SK-N-MC (cell line): ENCODE data around the gene TMED10.
A peak's percentile ranks its signal among the peaks of the same experiment; 100 is the strongest.

Experiments used
- DNase-seq: peaks from one replicate; pipeline ENCODE4 v3.0.0-alpha.2; 2011; ENCODE audit warnings: low read depth, low spot score
- H3K27ac ChIP-seq: fragments of 200-600 bp; sonication (generic); 2 replicates; pipeline ENCODE4 v1.5.1; 2016; ENCODE audit warnings: mixed run types
- H3K36me3 ChIP-seq: fragments of 200-600 bp; sonication (generic); 2 replicates; pipeline ENCODE4 v1.6.1; 2017; ENCODE audit warnings: antibody characterized with exemption, low read length, mixed read lengths; ENCODE audit not compliant: insufficient read depth
- H3K4me3 ChIP-seq: fragments of 200-600 bp; sonication (generic); 2 replicates; pipeline ENCODE4 v1.5.1; 2016
- H3K9ac ChIP-seq: fragments of 200-600 bp; sonication (generic); 2 replicates; pipeline ENCODE4 v1.8.0; 2017; ENCODE audit warnings: mixed run types, mixed read lengths; ENCODE audit not compliant: insufficient read length
- H3K9me3 ChIP-seq: fragments of 200-600 bp; sonication (generic); 2 replicates; pipeline ENCODE4 v1.6.1; 2017; ENCODE audit warnings: low read depth, mild to moderate bottlenecking, antibody characterized with exemption, low read length, moderate library complexity, mixed read lengths
- EZH2 ChIP-seq: fragments of 200-600 bp; sonication (generic); IDR thresholded peaks from one replicate; pipeline ENCODE4 v1.6.1; 2017; ENCODE audit warnings: antibody characterized with exemption
- FOXP2 ChIP-seq: optimal IDR thresholded peaks from 2 replicates; pipeline ENCODE3; 2011; ENCODE audit warnings: mild to moderate bottlenecking, moderate library complexity; ENCODE audit not compliant: insufficient read depth; ENCODE audit errors: extremely low read length, control extremely low read depth
- POLR2AphosphoS5 ChIP-seq: IDR thresholded peaks from 2 replicates; pipeline ENCODE4 v1.6.1; 2012; ENCODE audit warnings: mild to moderate bottlenecking, low read depth, low read length, borderline replicate concordance

The TMED10 gene

DNA sequence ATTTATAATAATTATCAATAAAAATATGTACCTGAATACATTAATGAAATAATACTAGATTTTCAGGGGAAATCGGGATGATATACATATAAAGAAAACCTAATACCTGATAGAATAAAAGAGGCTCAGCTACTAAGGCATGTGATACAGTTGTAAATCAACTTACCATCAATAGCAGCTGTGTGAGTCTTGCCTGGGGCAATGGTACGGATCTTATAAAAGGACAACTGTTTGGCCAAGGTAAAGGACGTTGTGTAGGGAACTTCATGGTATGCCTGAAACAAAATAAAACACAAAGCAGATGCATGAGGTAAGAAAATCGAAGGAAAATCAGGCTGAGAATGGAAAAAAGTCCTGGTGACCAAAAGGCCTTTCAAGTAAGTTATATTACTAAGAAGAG is 74.9 kb downstream of the TMED10 start:
- Histone ChIP-seq H3K36me3 (peaks cover 31% of the 10 kb centered on the region), H3K9ac (no peak overlapping the region), H3K9me3 (no peaks in the 10 kb centered on the region), H3K27ac (no peak overlapping the region), H3K4me3 (no peak overlapping the region)
- TF ChIP-seq POLR2AphosphoS5: no peak
- no peak for TF ChIP-seq EZH2
- TF ChIP-seq FOXP2: no peak
- DNase-seq: no peak

DNA sequence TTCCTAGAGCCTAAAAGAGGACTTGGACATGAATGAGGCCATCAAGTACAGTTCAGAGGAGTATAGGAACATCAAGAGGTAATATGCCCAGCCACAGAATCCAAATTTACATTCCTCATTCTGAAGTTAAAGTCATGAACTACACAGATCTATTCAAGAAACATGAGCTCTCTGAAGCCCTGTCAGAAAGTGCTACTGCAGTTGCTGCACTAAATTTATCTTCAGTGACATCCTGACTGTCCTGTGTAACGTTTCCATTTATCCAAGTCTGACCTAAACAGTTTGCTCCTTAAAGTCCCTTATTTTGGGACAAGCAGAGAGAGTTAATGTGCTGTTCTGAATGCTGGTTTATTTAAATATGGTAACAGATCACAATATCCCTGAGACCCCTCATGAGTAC is 77.7 kb downstream of the TMED10 start:
- H3K4me3 ChIP-seq: no peak overlapping the region
- no peak for DNase-seq
- no peak for TF ChIP-seq FOXP2
- TF ChIP-seq EZH2: no peak
- TF ChIP-seq POLR2AphosphoS5: no peak
- H3K9me3 ChIP-seq: no peaks in the 10 kb centered on the region
- H3K27ac ChIP-seq: no peak overlapping the region
- peaks cover 33% of the 10 kb centered on the region for H3K36me3 ChIP-seq
- H3K9ac ChIP-seq: no peak overlapping the region

- H3K9ac ChIP-seq: no peak overlapping the region
- H3K9me3 ChIP-seq: no peaks in the 10 kb centered on the region
- no peak for DNase-seq
- no peak overlapping the region for H3K4me3 ChIP-seq
- TF ChIP-seq FOXP2: no peak
- TF ChIP-seq POLR2AphosphoS5: no peak
- TF ChIP-seq EZH2: no peak
- H3K36me3 ChIP-seq: peaks cover 34% of the 10 kb centered on the region
- H3K27ac ChIP-seq: no peak overlapping the region
Observed at GRCh38 chr14:75098212-75098611, 78.2 kb downstream of the TMED10 start.

GRCh38 chr14:75096959-75097358 is 79.5 kb downstream of the TMED10 start:
- DNase-seq: no peak
- Histone ChIP-seq H3K9ac (no peak overlapping the region), H3K4me3 (no peak overlapping the region), H3K9me3 (no peaks in the 10 kb centered on the region), H3K36me3 (peaks cover 34% of the 10 kb centered on the region), H3K27ac (no peak overlapping the region)
- TF ChIP-seq FOXP2 (no peak), EZH2 (no peak), POLR2AphosphoS5 (no peak)

DNA sequence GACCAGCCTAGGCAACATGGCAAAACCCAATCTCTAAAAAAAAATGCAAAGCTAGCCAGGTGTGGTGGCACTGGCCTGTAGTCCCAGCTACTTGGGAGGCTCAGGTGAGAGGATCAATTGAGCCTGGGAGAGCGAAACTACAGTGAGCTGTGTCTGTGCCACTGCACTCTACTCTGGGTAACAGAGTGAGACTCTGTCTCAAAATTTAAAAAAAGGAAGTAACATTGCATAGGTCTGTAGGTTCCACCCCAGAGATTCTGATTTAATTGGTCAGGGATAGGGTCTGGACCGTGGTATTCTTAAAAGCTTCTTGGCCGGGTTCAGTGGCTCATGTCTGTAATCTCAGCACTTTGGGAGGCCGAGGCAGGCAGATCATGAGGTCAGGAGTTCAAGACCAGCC is 80.7 kb downstream of the TMED10 start:
- no peak overlapping the region for H3K27ac ChIP-seq
- H3K4me3 ChIP-seq: no peak overlapping the region
- TF ChIP-seq EZH2 (no peak), POLR2AphosphoS5 (no peak), FOXP2 (no peak)
- no peak overlapping the region for H3K9ac ChIP-seq
- no peaks in the 10 kb centered on the region for H3K9me3 ChIP-seq
- DNase-seq: no peak
- H3K36me3 ChIP-seq: peaks cover 34% of the 10 kb centered on the region

- no peak overlapping the region for H3K4me3 ChIP-seq
- H3K9ac ChIP-seq: no peak overlapping the region
- H3K36me3 ChIP-seq: peaks cover 30% of the 10 kb centered on the region
- TF ChIP-seq POLR2AphosphoS5: no peak
- no peak for TF ChIP-seq EZH2
- TF ChIP-seq FOXP2: no peak
- DNase-seq: no peak
- H3K9me3 ChIP-seq: no peaks in the 10 kb centered on the region
- H3K27ac ChIP-seq: no peak overlapping the region
Observed at GRCh38 chr14:75094896-75095295, 81.5 kb downstream of the TMED10 start.

DNA sequence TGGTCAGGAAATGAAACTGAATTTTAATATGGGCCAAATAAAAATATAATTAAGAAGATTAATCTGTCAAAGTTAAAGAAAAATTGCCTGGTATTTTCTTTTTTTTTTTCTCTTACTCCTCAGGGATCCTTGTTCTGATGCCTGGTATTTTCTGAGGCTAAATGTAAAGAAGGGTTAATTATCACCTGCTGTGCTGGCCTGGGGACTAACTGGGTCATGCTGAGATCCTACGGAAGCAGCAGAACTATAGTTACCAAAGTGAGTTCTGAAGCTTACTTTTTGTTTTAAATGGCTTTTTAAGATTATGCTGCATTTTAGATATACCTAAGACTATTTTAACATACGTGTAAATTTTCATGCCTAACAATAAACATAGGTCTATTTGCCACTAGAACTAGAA is 83.7 kb downstream of the TMED10 start:
- Histone ChIP-seq H3K9ac (peak overlapping the region; percentile 3), H3K27ac (peak overlapping the region; percentile 49; the same call in 1 of the 2 replicates), H3K36me3 (peaks cover 32% of the 10 kb centered on the region), H3K9me3 (no peaks in the 10 kb centered on the region), H3K4me3 (no peak overlapping the region)
- DNase-seq: no peak
- no peak for TF ChIP-seq EZH2
- TF ChIP-seq FOXP2: no peak
- no peak for TF ChIP-seq POLR2AphosphoS5

DNA sequence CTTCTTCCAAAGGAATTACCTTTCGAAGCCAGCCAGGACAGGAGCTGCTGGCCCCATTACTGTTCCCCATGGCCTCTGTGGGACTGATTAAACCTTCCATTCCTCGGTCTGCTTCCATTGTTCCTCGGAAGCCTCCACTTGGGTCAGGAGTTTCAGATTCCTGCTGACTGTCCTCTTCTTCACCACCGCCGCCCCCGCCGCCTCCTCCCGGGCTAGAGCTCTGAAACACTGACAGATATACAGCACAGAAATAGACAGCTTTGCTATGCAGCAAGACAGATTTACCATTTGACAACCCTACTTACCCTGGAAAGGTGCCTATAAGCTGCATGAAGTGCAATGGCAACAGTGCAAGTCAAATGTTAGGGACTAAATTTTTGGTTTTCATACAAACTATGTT is 85.2 kb downstream of the TMED10 start:
- no peak overlapping the region for H3K4me3 ChIP-seq
- peaks cover 37% of the 10 kb centered on the region for H3K36me3 ChIP-seq
- H3K9me3 ChIP-seq: no peaks in the 10 kb centered on the region
- no peak overlapping the region for H3K9ac ChIP-seq
- TF ChIP-seq EZH2: no peak
- TF ChIP-seq POLR2AphosphoS5: no peak
- TF ChIP-seq FOXP2: no peak
- no peak for DNase-seq
- no peak overlapping the region for H3K27ac ChIP-seq

DNA sequence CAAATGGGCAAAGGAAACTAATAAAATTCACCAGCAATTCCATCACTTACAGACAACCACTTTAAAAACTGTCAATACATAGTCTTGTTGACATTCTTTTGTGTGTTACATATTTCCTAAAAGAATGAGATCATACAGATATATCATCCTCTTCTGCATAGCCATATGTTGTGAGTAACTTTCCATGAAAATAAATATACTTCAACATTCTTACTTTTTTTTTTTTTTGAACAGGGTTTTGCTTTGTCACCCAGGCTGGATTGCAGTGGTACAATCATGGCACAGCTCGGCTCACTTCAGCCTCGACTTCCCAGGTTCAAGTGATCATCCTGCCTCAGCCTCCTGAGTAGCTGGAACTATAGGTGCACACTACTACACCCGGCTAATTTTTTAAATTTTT is 86.1 kb downstream of the TMED10 start:
- H3K36me3 ChIP-seq: peaks cover 37% of the 10 kb centered on the region
- H3K4me3 ChIP-seq: no peak overlapping the region
- no peak for TF ChIP-seq FOXP2
- TF ChIP-seq EZH2: no peak
- no peak overlapping the region; the same call in 1 of the 2 replicates for H3K27ac ChIP-seq
- H3K9ac ChIP-seq: no peak overlapping the region
- no peak for DNase-seq
- H3K9me3 ChIP-seq: no peaks in the 10 kb centered on the region
